GM13976 (cell line): ENCODE measurements around the gene CD96.
A peak's percentile ranks its signal among the peaks of the same experiment; 100 is the strongest.

ENCODE experiments used
- DNase-seq: peaks from one replicate; pipeline ENCODE4 v3.0.0; 2012; ENCODE audit warnings: low spot score
- in situ Hi-C: fragments of 300-500 bp; cut with MboI; formaldehyde crosslinking; loops from one replicate; pipeline ENCODE4 v1.12.0; 2022; ENCODE audit warnings: low sequenced_read_pairs, mixed read lengths, inconsistent platforms; ENCODE audit not compliant: unreplicated experiment
- TF ChIP-seq, protein P1 (sequence below): IDR thresholded peaks from 2 replicates; pipeline ENCODE4 v1.5.1; 2012; ENCODE audit warnings: borderline replicate concordance, mild to moderate bottlenecking; ENCODE audit not compliant: insufficient read depth; ENCODE audit errors: extremely low read depth, missing control alignments, control extremely low read depth

The CD96 gene

DNA sequence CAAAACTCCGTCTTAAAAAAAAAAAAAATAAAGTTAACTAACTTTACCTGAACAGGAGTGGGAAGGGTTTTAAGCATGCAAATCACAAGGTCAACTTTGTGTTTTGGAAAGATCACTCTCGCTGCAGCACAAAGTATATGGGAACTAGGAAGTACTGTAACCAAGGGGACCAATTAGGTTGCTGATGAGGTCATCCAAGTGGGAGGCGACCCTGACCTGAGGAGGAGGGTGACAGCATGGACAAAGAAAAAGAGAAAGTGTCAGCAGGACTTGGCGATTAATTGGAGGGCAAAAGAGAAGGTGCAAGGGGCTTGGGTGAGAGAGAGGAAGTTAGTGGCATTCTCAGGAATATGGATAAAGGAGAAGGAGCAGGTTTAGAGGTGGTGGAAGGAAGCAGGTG, 142.6 kb downstream of the CD96 start:
- in situ Hi-C loops: no loop called here
- DNase-seq: no peak
- TF ChIP-seq, protein P1, sequence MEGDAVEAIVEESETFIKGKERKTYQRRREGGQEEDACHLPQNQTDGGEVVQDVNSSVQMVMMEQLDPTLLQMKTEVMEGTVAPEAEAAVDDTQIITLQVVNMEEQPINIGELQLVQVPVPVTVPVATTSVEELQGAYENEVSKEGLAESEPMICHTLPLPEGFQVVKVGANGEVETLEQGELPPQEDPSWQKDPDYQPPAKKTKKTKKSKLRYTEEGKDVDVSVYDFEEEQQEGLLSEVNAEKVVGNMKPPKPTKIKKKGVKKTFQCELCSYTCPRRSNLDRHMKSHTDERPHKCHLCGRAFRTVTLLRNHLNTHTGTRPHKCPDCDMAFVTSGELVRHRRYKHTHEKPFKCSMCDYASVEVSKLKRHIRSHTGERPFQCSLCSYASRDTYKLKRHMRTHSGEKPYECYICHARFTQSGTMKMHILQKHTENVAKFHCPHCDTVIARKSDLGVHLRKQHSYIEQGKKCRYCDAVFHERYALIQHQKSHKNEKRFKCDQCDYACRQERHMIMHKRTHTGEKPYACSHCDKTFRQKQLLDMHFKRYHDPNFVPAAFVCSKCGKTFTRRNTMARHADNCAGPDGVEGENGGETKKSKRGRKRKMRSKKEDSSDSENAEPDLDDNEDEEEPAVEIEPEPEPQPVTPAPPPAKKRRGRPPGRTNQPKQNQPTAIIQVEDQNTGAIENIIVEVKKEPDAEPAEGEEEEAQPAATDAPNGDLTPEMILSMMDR: no peak

DNA sequence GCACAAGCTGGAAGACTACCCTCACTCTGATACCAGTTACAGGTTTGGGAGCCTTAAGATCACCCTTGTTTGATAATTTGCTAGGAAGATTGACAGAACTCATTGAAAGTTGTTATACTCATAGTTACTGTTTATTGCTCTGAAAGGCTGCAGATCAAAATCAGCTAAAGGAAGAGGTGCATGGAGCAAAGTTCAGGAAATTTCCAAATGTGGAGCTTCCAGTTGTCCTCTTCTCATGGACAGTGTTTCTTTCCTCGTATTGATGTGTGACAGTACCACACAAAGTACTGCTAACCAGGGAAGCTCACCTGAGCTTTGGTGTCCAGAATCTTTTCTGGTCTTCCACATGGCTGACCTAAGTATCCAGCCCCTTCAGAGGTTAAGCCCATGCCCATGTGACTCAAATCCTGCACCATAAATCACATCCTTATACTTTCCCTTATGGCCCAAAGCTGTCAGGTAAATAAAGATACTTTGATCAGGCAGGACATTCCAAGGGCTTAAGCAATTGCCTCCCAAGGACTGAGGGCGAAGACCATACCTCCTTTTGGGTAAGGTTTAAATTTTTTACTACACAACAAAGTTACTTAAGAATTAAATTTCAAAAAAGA, 146.3 kb downstream of the CD96 start:
- no peak for DNase-seq
- TF ChIP-seq, protein P1: no peak
- in situ Hi-C loops: no loop called here

DNA sequence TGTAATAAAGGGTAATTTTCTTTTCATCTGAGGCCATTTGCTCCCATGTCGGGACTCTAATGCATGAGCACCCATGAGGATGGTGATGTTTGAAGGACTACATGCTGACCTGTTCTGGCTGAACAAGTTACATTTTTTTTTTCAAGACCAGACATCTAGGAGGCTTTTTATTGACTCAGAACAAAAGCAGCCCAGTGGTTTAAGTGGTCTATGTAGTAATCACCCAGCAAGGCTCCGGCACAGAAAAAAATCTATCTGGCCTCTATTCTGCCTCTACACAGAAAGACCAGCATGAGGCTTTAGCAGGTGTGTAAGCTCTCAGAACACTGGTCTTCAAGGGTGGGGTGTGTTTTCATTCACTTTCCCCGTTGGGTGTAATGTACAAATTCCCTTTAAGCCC, 148.2 kb downstream of the CD96 start:
- in situ Hi-C loops: no loop called here
- TF ChIP-seq, protein P1: no peak
- peak; percentile 22 for DNase-seq

DNA sequence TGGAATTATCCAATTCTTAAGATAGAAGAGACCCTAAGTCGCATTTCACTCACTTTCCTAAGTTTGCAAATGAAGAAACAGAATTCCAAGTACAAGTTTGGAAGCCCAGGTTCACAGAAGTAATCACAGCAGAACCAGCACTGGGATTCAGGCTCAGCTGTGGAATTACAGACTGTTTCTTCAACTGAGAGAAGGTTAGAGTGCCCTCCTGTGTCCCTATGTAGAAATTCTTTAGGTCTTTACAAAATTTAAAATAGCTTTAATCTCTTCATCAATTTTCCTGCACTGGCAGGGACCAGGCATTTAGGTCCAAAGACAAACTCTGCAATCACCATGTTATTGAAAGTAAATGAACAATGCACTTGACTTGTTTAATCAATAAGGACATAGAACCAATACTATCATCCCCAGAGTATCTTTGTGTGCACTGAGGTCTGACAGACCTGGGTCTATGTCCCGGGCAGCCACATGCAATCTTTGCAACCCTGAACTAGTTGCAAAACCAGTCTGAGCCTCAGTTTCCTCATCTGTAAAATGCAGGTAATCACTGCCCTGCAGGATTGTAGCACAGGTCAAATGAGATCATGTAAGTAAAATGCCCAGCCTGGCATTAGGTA, 149.4 kb downstream of the CD96 start:
- DNase-seq: peak; percentile 26
- TF ChIP-seq, protein P1: peak; percentile 8
- in situ Hi-C loops: no loop called here

DNA sequence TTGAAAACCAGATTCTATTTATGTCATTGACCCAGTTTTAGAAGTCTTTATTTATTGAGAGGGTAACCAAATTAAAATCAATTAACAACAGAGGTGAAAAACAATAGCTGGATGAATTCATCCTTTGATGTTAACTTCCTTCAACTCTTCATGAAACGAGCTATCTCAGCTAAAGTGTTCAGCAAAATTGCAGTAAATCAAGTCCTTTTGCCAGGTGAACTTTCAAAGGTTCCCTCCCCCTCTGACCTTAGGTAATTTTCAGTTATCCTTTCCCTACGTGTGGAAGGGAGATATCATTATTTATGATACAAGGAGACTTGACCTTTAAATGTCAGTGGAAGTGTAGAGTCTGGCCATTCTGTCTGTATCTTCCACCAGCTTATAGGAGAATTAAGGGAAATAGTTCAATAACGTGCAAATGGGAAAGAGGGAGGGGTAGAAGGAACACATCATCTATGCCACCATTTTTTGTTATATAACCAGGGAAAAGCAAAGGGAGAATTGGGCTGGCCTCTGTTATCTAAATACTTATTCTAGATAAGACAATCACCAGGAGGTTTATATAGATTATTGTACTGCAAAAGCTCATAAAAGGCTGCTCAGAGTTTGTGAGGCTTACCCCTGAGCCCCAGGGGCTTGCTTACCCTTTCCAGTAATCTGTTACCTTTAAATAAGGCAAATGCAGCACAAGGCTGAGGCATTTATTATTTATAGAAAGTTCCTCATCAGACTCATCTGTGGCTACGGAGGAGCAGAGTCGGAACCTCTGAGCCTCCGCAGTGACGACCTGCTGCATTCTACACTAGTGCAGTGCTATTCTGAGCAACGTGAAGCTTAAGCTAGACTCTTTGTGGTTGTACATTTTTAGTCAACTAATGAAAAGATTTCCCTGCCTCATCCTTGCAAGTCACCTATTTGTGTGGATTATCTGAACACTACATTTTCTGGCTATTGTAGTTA, 150.9 kb downstream of the CD96 start:
- TF ChIP-seq, protein P1: no peak
- in situ Hi-C loops: no loop called here
- no peak for DNase-seq

DNA sequence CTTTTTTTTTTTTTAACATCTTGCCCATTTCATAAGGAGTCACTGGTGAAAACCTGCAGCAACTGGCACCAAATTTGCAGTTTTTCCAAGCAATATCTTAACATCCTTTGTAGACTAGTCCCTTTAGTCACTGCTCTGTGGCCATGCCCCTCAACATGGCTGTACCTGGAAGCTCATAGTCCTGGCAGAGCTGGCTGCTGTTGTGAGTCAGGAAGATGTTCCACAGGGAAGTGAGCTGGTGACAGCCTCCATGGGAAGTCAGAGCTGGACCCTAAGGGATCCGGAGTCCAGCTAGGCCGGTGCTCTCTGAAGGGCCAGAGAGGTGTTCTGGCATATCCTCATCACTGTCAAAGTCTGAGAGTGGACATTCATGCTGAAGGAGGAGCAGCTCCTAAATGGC, 152.5 kb downstream of the CD96 start:
- in situ Hi-C loops: no loop called here
- no peak for DNase-seq
- TF ChIP-seq, protein P1: no peak
